RWPE2 (cell line): ENCODE results near the gene LATS2.
"Not testable (repeated sequence)": the region's sequence is repeated elsewhere in the genome, so short reads cannot be mapped to it uniquely, and the experiment has no call there.

Experiments used
- ATAC-seq: fragments of 200-7000 bp; cut with Tn5 transposase; 3 replicates; pipeline ENCODE4 v1.9.1; 2021; ENCODE audit warnings: low read depth
- DNase-seq: peaks from one replicate; pipeline ENCODE4 v3.0.0-alpha.2; 2020; ENCODE audit warnings: low spot score
- H3K27ac ChIP-seq: fragments of 450-650 bp; 2 replicates; pipeline ENCODE4 v1.5.1; 2017; ENCODE audit warnings: mild to moderate bottlenecking; ENCODE audit not compliant: poor library complexity, severe bottlenecking
- H3K27me3 ChIP-seq: fragments of 250-450 bp; sonication (Bioruptor Pico); 2 replicates; pipeline ENCODE4 v1.5.1; 2021; ENCODE audit warnings: mild to moderate bottlenecking, moderate library complexity; ENCODE audit not compliant: insufficient read depth, poor library complexity, severe bottlenecking
- H3K36me3 ChIP-seq: fragments of 250-450 bp; sonication (Bioruptor Pico); 2 replicates; pipeline ENCODE4 v1.5.1; 2020; ENCODE audit warnings: low read depth, mild to moderate bottlenecking, moderate library complexity
- H3K4me1 ChIP-seq: fragments of 250-450 bp; sonication (Bioruptor Pico); 2 replicates; pipeline ENCODE4 v1.5.1; 2021; ENCODE audit warnings: mild to moderate bottlenecking, moderate library complexity; ENCODE audit not compliant: insufficient read depth, poor library complexity, severe bottlenecking
- H3K4me3 ChIP-seq: fragments of 250-450 bp; sonication (Bioruptor Pico); 2 replicates; pipeline ENCODE4 v1.5.1; 2021; ENCODE audit warnings: mild to moderate bottlenecking, moderate library complexity; ENCODE audit not compliant: severe bottlenecking
- H3K9me3 ChIP-seq: fragments of 250-450 bp; sonication (Bioruptor Pico); 2 replicates; pipeline ENCODE4 v1.5.1; 2021; ENCODE audit warnings: mild to moderate bottlenecking, moderate library complexity; ENCODE audit not compliant: severe bottlenecking
- TF ChIP-seq, protein P1 (sequence below): fragments of 450-650 bp; IDR thresholded peaks from one replicate; pipeline ENCODE4 v1.5.1; 2017; ENCODE audit warnings: mild to moderate bottlenecking, moderate library complexity; ENCODE audit not compliant: poor library complexity, severe bottlenecking

The LATS2 gene

DNA sequence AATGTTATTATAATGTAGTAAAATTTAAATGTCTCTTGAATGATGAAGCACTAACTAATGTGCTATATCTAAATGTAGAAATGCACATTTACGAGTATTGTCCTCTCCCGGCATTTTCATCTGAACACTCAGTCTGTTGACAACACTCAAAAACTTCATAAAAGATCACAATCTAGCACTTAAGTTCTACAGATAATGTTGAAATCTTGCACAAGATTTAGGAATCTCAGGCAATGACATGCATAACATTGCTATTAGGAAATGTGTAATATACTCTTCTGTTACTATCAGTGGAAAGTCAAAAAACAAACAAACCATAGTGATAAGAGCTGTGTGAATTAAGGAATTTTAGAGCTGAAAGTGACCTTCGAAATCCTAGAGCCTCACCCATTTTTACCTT, 121.3 kb downstream of the LATS2 start:
- no peaks in the 10 kb centered on the region for H3K4me1 ChIP-seq
- H3K27me3 ChIP-seq, result no peaks in the 10 kb centered on the region
- no peak for DNase-seq
- no peaks in the 10 kb centered on the region for H3K9me3 ChIP-seq
- H3K27ac ChIP-seq, result no peak overlapping the region
- H3K36me3 ChIP-seq, result no peaks in the 10 kb centered on the region
- no peak overlapping the region for H3K4me3 ChIP-seq
- TF ChIP-seq, protein P1, sequence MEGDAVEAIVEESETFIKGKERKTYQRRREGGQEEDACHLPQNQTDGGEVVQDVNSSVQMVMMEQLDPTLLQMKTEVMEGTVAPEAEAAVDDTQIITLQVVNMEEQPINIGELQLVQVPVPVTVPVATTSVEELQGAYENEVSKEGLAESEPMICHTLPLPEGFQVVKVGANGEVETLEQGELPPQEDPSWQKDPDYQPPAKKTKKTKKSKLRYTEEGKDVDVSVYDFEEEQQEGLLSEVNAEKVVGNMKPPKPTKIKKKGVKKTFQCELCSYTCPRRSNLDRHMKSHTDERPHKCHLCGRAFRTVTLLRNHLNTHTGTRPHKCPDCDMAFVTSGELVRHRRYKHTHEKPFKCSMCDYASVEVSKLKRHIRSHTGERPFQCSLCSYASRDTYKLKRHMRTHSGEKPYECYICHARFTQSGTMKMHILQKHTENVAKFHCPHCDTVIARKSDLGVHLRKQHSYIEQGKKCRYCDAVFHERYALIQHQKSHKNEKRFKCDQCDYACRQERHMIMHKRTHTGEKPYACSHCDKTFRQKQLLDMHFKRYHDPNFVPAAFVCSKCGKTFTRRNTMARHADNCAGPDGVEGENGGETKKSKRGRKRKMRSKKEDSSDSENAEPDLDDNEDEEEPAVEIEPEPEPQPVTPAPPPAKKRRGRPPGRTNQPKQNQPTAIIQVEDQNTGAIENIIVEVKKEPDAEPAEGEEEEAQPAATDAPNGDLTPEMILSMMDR, result no peak
- ATAC-seq, result no peak

DNA sequence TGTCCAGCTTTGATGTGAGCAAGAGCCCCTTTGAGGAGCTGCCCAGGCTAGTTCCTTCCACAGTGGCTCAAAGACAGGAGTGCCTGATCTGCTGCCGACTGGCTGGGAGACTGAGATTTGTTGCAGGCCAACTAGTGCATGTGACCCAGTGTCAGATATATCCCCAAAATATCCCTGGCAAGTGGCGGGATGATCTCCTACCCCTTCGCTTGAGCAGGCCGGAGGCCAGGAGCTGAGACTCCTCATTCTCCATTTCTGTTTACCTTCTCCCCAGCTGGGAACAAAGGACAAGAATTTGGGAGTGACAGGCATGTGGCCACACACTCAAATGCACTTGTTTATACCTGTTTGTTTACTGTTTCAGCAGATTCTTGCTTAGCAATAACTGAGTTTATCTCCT, 121.7 kb downstream of the LATS2 start:
- TF ChIP-seq, protein P1, result no peak
- Histone ChIP-seq H3K27me3 (no peaks in the 10 kb centered on the region), H3K4me1 (no peaks in the 10 kb centered on the region), H3K9me3 (no peaks in the 10 kb centered on the region), H3K27ac (no peak overlapping the region), H3K4me3 (no peak overlapping the region), H3K36me3 (no peaks in the 10 kb centered on the region)
- DNase-seq (no peak), ATAC-seq (no peak)

DNA sequence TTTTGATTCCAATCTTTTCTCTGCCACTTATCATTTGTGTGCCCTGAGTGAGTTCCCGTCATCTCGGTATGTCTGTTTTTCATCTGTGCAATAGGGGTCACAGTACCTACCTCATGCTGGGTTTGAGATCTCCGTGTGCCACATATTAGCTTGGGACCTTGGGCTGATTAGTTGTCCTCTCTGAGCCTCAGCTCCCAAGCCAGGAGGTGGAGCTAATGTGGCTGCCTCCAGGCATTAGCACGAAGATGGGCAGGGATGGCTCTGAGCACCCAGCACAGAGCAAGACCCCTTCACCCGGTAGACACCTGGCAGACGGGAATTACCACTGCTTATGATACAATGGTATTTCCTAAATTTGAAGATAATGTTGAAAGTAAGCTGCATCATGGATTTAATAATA, 123.1 kb downstream of the LATS2 start:
- H3K4me3 ChIP-seq, result no peak overlapping the region
- TF ChIP-seq, protein P1, result no peak
- no peaks in the 10 kb centered on the region for H3K4me1 ChIP-seq
- no peaks in the 10 kb centered on the region for H3K9me3 ChIP-seq
- no peaks in the 10 kb centered on the region for H3K27me3 ChIP-seq
- ATAC-seq (no peak), DNase-seq (no peak)
- H3K36me3 ChIP-seq, result no peaks in the 10 kb centered on the region
- no peak overlapping the region for H3K27ac ChIP-seq

DNA sequence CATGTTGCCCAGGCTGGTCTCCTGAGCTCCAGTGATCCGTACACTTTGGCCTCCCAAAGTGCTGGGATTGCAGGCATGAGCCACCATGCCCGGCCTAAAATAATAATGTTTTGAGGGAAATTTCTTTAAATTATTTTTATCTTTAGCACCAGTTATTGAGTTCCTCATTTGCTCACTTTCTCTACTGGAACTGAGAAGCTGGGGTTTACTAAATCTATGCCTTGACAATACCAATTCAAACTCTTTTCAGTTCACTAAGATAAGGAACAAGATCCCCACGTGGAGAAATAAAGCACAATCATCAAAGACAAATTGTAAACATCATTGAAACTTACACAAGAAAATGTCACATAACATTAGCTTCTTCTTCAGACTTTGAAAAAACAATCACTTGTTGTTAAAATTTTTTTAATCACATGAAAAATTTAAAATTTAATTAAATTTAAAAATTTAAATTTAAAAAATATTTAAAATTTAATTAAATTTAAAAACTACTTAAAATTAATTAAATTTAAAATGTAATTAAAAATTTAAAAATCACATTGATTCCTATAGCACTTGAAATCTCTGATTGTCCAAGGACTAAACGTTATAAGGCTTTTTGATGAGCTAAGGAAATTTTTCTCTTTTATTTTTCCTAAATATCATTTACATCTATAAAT, 133.7 kb downstream of the LATS2 start:
- H3K4me1 ChIP-seq, result no peaks in the 10 kb centered on the region
- H3K9me3 ChIP-seq, result no peaks in the 10 kb centered on the region
- DNase-seq (no peak), ATAC-seq (no peak)
- H3K27me3 ChIP-seq, result no peaks in the 10 kb centered on the region
- no peaks in the 10 kb centered on the region for H3K36me3 ChIP-seq
- TF ChIP-seq, protein P1, result no peak
- no peak overlapping the region for H3K4me3 ChIP-seq
- H3K27ac ChIP-seq, result no peak overlapping the region

DNA sequence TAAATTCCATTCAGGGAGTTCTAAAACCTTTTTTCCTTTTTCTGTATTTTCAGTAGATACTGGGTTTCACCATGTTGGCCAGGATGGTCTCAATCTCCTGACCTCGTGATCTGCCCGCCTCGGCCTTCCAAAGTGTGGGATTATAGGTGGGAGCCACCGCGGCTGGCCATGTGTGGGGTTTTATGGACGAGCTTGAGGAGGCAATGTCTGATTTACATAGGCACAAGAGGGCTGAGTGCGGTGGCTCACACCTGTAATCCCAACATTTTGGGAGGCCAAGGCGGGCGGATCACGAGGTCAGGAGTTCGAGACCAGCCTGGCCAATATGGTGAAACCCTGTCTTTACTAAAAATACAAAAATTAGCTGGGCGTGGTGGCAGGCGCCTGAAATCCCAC, 136.0 kb downstream of the LATS2 start:
- not testable (repeated sequence) for H3K4me3 ChIP-seq, H3K9me3 ChIP-seq, H3K27me3 ChIP-seq, DNase-seq, H3K4me1 ChIP-seq, ATAC-seq, H3K27ac ChIP-seq, H3K36me3 ChIP-seq
